CD4-positive, alpha-beta T cell treated with Interleukin-6 at 100 ng/mL for 8 hours (primary cell): ENCODE measurements around the gene MINAR1.
"Not testable (repeated sequence)": the region's sequence is repeated elsewhere in the genome, so short reads cannot be mapped to it uniquely, and the experiment has no call there.

Experiments
- DNase-seq: peaks from one replicate; pipeline ENCODE4 v3.0.0-alpha.2; 2020; ENCODE audit warnings: mixed read lengths, low spot score

The MINAR1 gene, protein sequence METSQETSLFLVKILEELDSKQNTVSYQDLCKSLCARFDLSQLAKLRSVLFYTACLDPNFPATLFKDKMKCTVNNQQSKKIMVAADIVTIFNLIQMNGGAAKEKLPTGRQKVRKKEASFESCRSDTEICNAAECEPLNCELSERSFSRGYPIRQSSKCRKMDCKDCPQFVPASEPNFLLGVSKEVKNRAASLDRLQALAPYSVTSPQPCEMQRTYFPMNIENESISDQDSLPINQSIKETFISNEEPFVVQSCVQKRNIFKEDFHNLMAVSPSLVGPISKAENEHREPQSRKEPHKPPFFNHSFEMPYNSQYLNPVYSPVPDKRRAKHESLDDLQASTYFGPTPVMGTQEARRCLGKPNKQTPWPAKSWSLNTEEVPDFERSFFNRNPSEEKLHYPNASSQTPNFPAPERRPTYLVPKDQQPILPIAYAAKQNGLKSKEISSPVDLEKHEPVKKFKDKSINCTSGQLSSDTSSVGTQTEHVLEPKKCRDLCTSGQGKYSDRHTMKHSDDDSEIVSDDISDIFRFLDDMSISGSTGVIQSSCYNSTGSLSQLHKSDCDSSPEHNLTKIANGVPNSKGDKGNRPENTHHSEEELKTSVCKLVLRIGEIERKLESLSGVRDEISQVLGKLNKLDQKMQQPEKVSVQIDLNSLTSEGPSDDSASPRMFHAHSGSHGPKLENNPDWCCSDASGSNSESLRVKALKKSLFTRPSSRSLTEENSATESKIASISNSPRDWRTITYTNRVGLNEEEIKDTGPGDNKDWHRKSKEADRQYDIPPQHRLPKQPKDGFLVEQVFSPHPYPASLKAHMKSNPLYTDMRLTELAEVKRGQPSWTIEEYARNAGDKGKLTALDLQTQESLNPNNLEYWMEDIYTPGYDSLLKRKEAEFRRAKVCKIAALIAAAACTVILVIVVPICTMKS

DNA sequence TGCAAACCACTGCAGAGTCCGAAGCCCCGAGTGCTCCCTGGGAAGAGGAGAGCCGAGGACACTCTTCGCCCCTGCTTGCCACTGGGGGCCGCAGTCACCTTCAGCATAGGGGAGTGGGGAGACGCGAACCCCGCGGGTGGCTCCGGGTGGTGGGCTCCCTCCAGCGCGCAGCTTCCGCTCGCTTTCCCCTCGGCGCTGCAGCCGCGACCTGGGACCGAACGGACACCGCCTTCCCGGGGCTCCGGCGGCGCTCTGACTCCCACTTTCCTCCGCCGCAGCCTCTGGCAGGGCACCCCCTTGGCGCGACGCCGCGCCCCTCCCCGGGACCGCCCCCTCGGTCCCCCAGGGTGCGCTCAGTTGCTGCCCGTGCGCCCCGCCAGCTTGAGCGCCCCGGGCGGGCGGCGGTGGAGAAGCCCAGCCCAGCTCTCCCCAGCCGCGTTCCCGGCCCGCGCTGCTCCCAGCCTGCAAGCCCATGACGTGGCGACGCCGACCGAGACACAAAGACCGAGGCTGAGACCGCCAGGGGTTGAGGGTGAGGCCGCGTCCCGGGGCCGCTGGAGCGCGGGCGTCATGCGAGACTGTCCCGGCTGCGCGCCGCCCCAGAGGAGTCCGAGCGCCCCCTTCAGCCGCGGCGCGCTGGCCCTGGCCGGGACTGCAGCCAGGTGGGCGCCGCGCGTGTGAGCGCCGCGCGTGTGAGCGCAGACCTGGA, at the start of gene MINAR1:
Gene MINAR1, plus strand, starts transcription at position 701 of the 709 bp plus-strand sequence. CDS start 23,812 bp downstream, outside the sequence.
- DNase-seq, result no peak

DNA sequence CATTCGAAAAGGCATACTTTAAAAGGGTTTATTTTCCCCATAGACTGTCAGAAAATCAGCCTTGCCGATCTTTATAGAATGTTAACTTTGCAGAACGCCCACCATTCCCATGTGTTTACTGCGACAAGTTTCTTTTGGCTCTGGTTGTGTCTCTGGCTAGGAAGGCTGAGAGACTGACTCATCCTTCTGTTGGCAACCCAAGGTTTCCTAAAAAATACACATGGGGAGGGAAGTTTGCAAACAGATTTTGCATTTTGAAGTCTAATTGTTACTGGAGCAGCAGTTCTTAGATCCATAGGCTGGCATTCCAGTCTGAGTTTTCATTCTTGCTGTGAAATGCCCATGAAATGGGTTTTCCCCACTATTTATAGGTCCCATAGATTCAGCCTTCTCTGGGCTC, 37.9 kb upstream of the MINAR1 start:
- DNase-seq, result no peak

DNA sequence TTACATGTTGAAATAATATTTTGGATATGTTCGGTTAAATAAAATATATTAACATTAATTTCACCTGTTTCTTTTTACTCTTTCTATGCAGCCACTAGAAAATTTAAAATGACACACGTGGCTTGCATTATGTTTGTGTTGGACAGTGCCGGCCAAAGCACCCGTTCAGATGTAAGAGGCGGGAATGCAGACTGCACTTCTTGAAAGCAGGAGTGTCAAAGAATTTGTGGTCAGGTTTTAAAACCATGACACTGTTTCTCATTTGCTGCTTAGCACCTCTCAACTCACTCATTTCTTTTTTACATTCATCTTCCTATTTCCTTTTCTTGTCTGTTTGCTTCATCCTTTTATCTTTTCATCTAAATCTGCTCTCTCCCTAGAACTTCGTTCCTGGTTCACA, 35.3 kb upstream of the MINAR1 start:
- DNase-seq, result no peak

DNA sequence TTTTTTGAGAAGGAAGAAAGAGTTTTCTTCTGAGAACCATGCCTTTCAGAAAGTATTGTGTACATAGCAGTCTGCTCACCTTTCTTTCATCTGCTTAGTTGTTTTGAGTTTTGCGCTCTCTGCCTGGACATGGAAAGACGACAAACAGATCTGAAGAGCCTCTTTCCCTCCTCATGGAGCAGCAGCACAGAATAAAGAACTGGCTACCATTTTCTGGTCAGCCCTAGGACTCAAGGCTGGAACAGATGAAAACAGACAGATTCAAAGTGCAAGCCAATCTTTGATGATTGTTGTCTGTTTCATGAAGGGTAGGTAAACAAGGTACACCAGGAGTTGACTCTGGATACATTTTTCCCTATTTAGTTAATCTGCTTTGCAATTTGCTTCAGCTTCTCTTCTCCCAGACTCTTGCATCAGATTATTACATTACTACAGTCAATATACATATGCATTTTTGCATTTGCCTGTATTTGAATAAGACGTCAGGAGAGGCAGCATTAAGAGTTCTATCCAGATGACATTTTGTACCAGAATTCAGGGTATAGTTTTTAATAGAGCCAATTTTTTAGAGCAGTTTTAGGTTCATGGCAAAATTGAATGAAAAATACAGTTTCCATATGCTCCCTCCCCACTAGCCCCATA, 34.7 kb upstream of the MINAR1 start:
- DNase-seq, result no peak

DNA sequence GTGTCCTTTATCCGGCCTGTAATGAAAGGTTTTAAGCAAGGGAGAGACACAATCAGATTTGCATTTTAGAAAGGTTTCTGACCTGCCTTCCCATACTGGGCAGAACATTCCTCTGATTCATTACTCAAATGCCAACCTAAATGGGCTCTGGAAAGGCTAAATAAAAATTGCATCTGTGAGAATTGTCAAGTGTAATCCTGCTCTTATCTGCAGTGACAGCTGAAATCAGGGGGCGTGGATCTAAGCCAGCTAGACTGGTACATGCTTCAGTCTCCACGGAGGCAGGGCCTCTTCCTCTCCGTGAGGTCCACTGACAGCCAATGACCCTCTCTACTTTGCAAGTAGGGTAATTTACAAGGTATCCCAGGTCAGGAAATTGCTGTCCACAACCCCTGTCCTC, 32.5 kb upstream of the MINAR1 start:
- DNase-seq, result no peak

DNA sequence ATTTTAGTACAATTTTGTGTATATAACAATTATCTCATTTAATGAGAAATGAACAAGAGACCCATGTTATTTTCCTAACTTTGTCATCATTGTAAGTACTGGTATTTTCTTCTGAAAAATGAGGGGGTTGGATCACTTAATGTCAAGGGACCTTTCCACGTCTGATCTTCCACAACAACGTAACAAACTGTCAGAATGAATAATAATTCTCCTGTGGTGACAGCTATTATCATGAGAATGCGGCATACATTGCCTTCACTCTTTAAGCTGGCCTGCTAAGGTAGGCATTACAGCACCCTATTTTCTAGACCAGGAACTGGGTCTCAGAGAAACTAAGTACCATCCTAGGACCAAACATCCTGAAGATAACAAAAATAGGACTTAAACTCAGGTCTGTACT, 31.5 kb upstream of the MINAR1 start:
- DNase-seq, result no peak

DNA sequence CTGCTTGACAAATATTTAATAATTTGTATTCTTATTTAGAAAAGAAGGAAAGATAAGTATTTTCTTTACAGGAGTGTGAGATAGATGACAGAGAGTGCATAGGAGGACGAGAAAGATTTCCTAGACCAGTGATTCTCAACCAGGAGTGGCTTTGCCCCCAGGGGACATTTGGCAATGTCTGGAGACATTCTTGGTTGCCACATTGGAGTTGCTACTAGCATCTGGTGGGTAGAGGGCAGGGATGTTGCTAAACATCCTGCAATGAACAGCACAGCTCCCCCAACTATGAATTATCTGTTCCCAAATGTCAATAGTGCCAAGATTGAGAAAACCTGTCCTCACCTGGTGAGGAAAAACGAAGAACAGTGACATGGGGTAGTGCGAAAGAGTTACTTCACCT, 30.8 kb upstream of the MINAR1 start:
- DNase-seq, result no peak

DNA sequence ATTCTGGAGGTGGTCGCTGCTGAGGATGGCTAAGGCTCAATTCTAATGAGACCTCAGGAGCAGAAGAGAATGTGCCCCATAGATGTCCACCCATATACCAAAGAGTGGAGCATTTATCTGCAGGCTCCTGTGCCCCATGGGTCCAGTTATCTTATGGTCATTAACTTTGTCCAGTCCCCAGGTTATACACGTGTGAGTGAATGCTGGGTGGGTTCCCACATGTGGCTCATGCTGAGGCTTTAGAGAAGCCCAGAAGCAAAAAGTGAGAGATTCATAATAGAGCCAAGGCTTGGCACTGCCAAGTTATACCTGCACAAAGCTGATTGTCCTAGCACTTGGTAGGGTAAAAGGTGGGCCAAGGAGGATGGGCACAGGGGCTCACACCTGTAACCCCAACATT, 30.0 kb upstream of the MINAR1 start:
- no peak for DNase-seq

DNA sequence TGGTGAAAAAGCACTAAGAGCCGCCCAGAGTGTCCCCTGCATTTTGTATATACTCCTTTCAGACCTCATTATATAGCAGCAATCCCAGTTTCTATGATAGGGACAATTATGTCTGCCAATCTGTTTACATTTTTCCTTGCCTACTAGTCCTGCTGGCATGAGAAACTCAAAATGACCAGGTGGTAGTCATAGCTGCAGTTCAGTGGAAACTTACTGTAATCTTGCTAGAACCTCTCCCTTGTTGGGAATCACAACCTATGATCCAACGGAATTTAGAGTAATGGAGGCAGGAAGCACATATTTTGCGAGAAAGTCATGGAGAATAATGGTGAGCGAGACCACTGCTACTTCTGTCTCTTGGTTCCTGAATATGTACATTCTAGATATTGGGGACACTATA, 28.6 kb upstream of the MINAR1 start:
- no peak for DNase-seq

DNA sequence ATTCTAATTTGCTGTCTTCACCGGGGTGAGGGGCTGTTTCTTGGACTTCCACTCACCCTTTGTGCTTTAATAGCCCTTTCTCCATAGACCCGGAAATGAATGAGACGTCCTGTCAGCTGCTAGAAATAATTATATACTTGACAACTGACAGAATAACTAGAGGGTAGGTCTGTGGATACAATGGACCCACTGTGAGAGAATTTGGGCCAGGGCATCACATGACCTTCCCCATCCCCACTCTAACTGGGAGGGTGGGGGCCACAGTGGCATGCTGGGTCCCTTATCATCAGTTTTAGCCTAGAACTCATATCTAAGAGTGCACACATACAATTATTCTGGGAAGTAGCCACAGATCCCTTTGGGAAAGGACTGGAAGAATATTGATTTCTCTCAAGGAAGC, 25.9 kb upstream of the MINAR1 start:
- no peak for DNase-seq

DNA sequence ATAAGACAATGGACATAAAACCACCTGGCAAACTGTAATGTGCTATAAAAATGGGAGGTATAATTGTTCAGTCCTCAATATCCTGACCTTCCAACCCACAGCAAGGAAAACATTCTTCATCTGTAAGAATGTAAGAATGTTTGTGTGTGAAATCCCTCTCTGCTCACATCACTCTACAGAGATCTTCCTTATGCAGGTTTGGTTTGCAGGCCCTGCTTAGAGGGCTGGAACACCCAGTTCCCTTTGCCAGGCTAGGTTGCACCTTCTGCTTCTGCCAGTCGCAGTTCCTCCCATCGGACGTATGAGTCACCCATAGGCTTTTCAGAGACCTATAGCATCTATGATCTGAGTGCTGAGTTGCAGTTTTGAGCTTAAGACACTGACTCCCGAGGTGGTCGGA, 24.1 kb upstream of the MINAR1 start:
- DNase-seq, result no peak

DNA sequence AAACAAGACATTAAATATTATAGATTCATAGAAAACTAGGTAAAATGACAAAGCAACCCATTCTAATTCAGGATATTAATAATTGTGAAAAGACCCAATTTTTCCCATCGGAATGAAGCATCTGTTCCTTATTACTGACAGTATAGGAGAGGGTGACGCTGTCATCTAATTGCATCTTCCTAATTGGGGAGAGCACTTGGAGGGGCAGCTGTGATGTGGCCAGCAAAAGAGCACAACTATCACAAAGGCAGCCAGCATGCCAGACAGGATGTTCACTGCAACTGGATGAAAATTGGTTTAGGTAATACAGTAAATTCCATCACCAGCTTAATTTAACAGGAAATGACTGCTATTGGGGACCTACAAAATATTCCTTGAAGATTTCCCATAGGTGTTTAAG, 21.9 kb upstream of the MINAR1 start:
- no peak for DNase-seq

DNA sequence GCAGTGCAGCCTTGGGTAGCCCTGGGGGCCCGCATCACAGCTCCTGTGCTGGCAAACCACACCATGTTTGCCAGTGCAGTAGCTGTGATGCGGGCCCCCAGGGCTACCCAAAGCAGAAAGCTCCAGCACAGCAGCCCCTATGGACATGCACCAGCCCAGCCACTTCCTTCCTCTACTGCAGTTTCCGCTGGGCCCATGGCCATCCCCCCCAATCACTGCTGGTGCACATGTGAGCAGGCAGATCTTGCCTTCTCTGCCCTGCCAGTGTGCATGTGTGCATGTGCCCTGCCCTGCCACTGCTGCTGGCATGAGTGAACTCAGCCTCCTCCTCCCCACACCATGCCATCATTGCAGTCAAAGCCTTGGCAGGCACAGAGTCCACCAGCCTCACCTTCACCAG, 20.1 kb upstream of the MINAR1 start:
- DNase-seq, result no peak

DNA sequence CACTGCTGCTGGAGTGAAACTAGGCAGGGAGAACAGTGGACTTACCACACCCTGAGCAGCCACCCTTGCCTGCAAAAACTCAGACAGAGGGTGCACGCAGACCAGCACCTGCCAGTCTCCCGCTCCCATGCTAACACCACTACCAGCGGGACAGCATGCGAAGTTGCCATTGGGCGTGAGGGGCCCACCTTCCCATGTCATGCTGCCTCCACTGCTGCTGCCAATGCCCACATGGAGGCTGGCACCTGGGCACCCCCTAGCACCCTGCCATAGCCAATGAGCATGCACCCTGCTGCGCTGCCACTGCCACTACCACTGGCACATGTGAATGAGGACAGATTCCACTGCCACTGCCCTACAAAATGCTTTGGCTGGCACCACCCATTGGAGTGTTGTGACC, 19.7 kb upstream of the MINAR1 start:
- no peak for DNase-seq

DNA sequence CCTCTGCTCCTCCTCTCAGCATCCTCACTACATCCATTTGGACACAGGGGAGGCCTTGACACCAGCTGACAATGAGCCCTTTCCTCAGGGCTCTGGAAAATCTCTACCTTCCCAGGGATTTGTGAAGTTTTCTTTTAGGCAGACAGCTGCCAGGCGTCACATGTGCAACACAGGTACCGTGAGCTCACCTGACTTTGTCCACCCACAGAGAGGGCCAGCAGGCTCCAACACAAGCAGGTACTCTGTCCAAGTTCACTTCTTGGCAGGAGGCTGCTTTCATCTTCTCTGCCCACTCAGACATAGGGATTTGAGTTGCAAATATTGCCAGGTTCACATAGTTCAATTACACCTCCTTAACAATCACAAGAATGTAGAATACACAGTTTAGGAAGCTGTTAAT, 15.3 kb upstream of the MINAR1 start:
- no peak for DNase-seq

DNA sequence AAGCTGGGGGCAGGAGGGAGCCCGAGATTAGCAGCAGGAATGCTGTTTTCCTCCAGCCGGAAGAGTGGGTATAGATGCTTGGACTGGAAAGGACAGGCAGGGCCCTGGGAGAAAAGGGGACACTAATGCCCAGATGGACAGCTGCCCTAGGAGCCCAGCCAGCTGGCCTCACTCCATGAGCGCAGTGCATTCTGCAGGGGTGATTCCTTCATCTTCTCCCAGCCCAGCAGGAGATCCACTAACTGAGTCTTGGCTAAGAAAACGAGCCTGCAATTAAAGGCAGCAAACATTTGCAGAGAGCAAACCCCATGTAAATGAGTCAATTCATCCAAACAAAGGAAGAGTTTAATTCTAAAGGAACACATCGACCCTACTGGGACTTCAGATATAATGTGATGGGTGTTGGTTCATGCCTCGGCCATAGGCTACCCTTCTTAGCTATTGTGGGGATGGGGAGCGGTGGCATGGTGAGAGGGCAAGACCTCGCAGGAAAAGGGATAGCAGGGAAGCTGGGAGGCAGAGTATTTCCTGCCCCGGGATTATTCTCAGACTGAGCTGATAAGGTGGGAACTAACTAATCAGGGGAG, 13.3 kb upstream of the MINAR1 start:
- DNase-seq, result no peak

DNA sequence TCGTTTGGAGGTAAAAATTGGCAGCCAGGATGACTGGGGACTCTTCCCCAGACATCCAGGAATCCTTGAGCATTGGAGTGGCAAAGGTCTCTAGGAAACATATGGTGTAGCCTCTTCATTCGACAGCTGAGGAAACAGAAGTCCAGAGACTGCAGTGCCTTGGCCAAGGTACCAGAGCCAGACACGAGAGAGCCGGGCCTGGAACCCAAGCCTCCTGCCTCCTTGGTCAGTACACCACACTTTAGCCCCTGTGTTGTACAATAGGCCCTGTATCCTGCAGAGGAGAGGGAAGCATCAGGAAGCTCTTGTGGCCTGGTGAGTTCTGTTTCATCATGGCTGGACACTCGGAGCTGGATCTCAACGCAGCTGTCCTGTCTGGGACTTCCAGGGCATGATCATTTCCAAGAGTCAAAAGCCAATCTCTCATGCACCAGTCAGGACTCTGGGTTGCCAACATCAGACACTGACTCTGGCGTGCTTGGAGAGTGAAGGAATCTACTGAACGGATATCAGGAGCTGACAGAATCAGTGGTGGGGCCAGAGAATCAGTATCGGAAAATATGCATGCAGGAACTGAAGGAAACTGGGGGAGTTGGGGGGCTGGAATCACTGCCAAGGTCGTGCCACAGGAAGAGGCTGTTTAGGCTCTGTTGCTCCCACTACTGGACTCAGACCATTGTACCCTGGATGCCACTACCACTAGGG, 6.4 kb upstream of the MINAR1 start:
- DNase-seq, result no peak

DNA sequence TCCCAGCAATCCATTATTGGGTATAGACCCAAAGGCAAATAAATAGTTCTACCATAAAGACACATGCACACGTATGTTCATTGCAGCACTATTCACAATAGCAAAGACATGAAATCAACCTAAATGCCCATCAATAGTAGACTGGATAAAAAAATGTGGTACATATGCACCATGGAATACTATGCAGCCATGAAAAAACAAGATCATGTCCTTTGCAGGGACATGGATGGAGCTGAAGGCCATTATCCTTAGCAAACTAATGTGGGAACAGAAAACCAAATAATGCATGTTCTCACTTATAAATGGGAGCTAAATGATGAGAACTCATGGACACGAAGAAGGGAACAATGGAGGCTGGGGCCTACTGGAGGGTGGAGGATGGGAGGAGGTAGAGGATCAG, 5.2 kb upstream of the MINAR1 start:
- DNase-seq, result not testable (repeated sequence)

DNA sequence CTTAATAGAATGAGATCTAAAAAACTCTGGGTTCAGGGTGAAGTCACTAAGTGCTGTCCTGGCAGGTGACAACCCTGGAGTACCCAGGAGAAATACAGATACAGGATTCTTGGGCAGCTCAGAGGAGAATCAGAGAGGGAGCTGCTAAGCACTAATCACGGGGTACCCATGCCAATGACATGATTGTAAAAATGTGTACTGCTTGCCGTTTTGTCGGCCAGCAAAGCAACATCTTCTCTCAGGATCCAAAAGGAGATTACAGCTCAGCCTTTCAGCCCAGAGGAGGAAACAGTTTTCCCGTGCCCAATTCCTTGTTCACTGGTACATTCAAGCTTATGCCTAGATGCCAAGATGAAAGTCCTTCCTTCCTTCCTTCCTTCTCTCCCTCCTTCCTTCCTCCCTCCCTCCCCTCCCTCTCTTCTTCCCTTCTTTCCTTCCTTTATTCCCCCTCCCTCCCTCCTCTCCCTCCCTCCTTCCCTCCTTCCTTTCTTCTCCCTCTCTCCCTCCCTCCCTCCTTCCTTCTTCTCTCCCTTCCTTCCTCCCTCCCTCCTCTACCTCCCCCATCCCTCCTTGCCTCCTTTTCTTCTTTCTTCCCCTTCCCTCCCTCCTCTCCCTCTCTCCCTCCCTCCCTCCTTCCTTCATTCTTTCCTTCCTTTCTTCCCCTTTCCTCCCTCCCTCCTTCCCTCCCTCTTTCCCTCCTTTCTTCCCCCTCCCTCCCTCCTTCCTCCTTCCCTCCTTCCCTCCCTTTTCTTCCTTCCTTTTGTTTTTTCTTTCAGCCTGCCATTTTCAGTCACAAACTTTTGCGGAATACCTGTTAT, 4.1 kb upstream of the MINAR1 start:
- DNase-seq, result no peak
